ENCODE results near the gene SUPT7L.

- no peak for TF ChIP-seq POLR2A (IDR thresholded peaks at IDR 0.05)
- no peak for TF ChIP-seq POLR2AphosphoS5 (IDR thresholded peaks at IDR 0.05)
Measured at GRCh38 chr2:27638709-27639108, 24.7 kb downstream of the SUPT7L start.

All from sigmoid colon (tissue), 4 donors.